H1 (cell line): ENCODE measurements around the gene SLFN5. TPM values are rescaled to one million over a fixed set of nuclear protein-coding genes. Genes with fewer than 3 reads are reported as not detected.

Source experiments
- CTCF ChIP-seq, 3 experiments: IDR thresholded peaks; 1 replicate in 2 of 3; 2 replicates in 1 of 3; pipeline versions ENCODE4 v1.5.1 to v1.6.1; 2011; ENCODE audit warnings: low read length in 3 of 3, mild to moderate bottlenecking in 3 of 3, inconsistent platforms in 2 of 3, low read depth in 1 of 3, moderate library complexity in 1 of 3; ENCODE audit not compliant: insufficient read depth in 1 of 3; ENCODE audit errors: control extremely low read depth in 1 of 3
- MAFK ChIP-seq: IDR thresholded peaks from 2 replicates; pipeline ENCODE4 v1.6.1; 2012; ENCODE audit warnings: low read depth, mild to moderate bottlenecking, improper control_type of control experiment, low read length
- polyA plus RNA-seq, 7 experiments: library from polyadenylated mRNA; depleted of rRNA in 3 of 7; stranded (reverse) in 5 of 7; unstranded in 2 of 7; fragments of >200 nt in 5 of 7; fragments of 200-250 nt in 2 of 7; gene quantifications; 1 replicate in 5 of 7; 2 replicates in 1 of 7; 4 replicates in 1 of 7; pipeline versions ENCODE4 v1.2.1 to v1.2.3, GENCODE V29; 2011 to 2013; ENCODE audit warnings: missing spikeins in 2 of 7, mixed read lengths in 2 of 7
- total RNA-seq: library from RNA; stranded (reverse); fragmentation: NEBNext Ultra II Directional; extraction: Animal tissue kit (Norgen Biotek cat#: 25700); gene quantifications from 2 replicates; pipeline ENCODE4 v1.2.1, GENCODE V29; 2021

SLFN5 gene
- total and polyA plus RNA-seq, 2 of the 8 experiments (the other 6 are each of a cell fraction or from before 2014, with no cell fraction given) = 0.86 to 3.0 TPM

DNA sequence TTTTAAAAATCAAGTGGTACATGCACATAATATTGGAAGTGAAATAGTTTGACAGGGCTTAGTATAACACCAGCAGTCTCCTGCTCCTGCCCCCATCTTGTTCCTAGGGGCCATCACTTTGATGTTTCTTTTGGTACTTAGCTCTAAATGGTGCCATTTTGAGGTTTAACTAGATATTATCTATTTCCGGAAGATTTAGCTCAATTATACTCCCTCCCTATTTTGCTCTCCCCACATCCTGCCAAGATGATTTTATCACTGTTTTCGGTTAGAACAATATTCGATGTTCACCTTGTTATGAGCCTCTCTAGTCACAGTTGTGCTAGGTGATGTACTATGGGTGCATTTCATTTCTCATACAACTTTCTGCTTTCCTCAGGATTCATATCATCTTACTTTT is 28.7 kb upstream of the SLFN5 start (continued):
- no peak for TF ChIP-seq MAFK
- TF ChIP-seq CTCF (IDR thresholded peaks at IDR 0.05; ENCODE audit: control extremely low read depth in 1 of 3, insufficient read depth in 1 of 3, low read depth in 1 of 3, low read length in 3 of 3) = no peak
